Measurements from ENCODE around the gene PTGER3.
A peak's percentile ranks its signal among the peaks of the same experiment; 100 is the strongest.
"Not testable (repeated sequence)": the region's sequence is repeated elsewhere in the genome, so short reads cannot be mapped to it uniquely, and the experiment has no call there.

PTGER3 gene

GRCh38 chr1:71001624-71002023, 46.0 kb downstream of the PTGER3 start:
- no peak for DNase-seq

DNA sequence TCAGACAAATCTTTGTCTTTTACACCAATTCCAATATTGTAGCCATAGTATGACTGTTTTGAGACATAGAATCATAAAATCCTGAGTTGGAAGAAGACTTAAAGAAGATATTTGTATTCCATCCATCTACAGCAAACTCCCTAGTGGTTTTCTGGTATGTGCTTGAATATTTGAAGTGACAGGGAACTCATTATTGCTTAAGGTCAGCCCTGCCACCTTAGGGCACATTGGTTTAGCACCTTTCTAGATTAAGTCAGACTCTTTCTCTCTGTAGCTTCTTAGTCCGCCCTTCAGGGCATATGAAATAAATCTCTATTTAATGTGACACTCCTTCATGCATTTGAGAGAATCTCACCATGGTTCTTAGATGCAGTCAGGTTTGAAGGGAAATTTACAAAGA, 49.8 kb downstream of the PTGER3 start:
- no peak for DNase-seq

DNA sequence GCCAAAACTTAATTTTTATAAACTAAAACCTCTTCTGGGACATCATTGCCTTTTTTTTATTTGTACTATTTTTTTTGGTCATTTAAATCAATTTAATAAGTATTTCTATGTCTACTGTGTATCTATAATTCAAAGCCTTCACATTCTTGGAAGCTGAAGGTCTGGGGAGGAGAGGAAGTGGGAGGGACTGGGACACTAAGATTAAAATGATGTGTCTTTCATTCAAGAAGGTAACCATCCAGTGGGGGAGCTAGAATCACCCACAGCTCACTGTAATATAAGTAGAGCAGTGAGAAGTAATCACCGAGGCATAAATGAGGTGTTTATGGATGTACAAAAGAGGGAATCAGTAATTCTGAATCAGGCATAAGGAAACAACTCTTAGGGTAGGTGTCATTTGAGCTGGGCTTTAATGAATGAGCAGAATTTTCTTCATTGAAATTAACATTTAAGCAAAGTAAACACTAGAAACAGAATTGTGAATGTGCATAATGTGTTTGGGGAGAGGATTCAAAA, 52.8 kb downstream of the PTGER3 start:
- no peak for DNase-seq

- no peak for DNase-seq
These were observed 53.8 kb downstream of the PTGER3 start for GRCh38 chr1:70993798-70994197.

- DNase-seq: no peak
These were observed 55.1 kb downstream of the PTGER3 start for GRCh38 chr1:70992521-70992920.

- peak; percentile 69 to 72 for DNase-seq
These were observed 57.0 kb downstream of the PTGER3 start for GRCh38 chr1:70990469-70991253.

DNA sequence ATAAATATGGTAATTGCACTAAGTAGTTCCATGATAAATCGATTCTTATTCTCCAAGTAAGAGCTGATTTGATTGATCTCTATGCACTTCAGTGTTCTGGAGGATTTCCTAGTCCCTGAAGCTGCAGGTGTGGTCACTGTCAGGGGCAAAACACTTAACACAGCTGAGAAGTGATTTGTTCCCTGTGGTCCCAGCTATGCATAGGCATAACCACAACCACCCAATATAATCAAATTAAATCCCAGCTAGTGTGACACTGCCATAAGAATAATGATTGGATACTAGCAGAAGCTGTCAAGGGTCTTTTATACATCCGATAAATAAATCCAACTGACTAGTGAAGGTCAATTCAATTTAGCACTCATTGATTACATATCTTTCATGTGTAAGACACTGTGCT, 60.1 kb downstream of the PTGER3 start:
- no peak for DNase-seq

GRCh38 chr1:70985776-70986225, 61.8 kb downstream of the PTGER3 start:
- DNase-seq: not testable (repeated sequence)

GRCh38 chr1:70985278-70985677, 62.3 kb downstream of the PTGER3 start:
- not testable (repeated sequence) for DNase-seq

GRCh38 chr1:70980361-70980760, 67.3 kb downstream of the PTGER3 start:
- DNase-seq: no peak

DNA sequence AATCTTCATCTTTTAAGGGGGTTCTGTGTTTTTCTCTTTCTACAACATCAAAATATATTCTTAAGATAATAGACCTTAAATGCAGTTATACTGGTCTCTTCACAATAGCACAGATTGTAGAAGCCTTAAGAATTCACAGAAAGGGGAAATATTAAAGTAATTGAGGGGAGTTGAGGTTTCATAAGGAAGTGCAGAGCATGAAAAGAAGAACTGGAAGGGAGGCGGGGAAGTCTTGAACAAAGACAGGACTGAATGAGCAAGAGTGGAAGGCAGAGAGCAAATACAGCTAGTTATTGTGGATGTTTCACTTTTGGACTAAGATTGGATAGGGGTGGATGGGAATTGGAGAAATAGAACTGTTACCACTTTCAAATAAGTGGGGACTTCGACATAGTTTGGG, 67.7 kb downstream of the PTGER3 start:
- DNase-seq: no peak

- no peak for DNase-seq
These were observed 68.3 kb downstream of the PTGER3 start for GRCh38 chr1:70979313-70979712.

GRCh38 chr1:70978623-70979022, 69.0 kb downstream of the PTGER3 start:
- no peak for DNase-seq

GRCh38 chr1:70977575-70977974, 70.0 kb downstream of the PTGER3 start:
- no peak for DNase-seq

GRCh38 chr1:70977041-70977440, 70.6 kb downstream of the PTGER3 start:
- DNase-seq: no peak

DNA sequence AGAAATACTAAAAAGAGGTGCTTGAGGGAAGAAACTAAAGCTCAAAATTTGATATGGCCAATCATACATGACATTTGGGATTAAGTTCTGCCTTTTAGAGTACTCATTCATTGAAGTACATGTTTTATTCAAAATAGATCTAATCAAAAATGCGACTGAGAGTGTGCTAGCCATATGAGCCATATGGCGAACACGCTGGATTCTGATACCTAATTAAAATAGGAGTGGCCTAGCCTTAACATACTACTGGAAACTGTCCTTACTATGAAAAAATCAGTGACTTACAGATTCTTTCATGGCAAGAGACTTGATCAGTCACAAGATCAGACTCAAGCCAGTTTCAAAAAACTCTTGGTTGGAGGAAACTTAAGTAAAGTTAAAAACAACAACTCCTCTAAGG, 73.9 kb downstream of the PTGER3 start:
- DNase-seq: no peak

DNA sequence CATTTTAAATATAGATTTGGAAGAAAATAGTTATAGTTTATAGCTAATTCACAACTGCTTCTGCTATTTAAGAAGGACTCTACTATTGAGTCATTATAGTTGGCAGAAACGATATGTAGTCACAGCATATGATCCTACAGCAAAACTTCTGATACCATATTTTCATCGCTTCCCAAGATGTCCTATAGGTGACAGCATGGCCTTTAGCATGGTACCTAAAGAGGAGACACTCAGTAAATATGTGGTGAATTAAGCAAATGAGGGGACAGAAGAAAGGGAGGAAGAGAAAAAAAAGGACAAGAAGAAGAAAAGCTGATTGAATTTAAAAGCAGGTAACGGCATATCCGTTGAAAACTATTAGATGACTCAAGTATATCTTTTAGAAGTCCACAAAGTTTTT, 77.2 kb downstream of the PTGER3 start:
- DNase-seq: peak in 1 of 2 experiments; percentile 19

DNA sequence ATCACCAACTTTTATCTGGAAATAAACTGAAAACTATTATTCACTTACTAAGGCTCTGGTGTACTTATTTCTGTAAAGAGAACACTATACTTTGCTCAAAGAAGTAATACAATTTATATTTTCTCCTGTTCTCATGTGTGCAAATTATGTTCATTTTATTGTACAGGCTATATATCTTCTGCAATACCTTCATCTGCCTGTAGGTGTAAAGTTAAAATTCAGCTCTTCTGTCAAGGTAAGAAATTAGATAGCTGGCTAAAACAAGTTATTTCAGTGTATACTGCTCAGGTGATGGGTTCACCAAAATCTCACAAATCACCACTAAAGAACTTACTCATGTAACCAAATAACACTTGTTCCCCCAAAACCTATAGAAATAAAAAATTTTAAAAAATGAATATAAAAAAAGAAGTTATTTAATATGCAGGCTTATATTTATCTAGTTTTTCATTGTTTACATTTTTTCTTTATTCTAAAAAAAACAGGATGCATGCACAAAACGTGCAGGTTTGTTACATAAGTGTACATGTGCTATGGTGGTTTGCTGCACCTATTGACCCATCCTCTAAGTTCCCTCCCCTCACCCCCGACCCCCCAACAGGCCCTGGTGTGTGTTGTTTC, 81.5 kb downstream of the PTGER3 start:
- DNase-seq: peak in 1 of 2 experiments; percentile 24

GRCh38 chr1:70963374-70963773, 84.2 kb downstream of the PTGER3 start:
- DNase-seq: peak in 1 of 2 experiments; percentile 28

GRCh38 chr1:70961374-70961975, 86.1 kb downstream of the PTGER3 start:
- DNase-seq: no peak

GRCh38 chr1:70948396-70949017, 99.1 kb downstream of the PTGER3 start:
- no peak for DNase-seq

- no peak for DNase-seq
These were observed 99.8 kb downstream of the PTGER3 start for GRCh38 chr1:70947835-70948234.

DNA sequence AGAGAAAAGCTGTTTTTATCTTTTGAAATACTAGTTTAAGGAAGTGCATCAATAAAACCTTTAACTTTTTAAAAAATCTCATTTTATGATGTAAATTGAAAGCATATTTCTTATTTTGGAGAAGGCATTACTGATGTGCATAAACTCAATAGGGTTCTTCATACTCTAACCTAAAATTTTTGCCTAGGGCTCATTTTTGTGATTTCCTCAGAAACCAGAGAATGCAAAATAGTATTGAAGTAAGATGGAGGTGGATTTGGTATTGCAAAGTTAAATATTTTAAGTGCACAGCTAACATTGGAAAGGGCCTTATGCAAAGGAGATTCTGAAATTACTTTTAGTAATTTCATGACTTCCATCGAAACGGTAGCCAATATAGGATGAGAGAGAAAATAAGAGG, 101.9 kb downstream of the PTGER3 start:
- DNase-seq: no peak
